Cardiac fibroblast (primary cell): Measurements from ENCODE around the gene LTBP2.

Experiments
- DNase-seq, 2 donors: peaks; one replicate each; pipeline versions ENCODE4 v3.0.0 to v3.0.0-alpha.2; 2010; ENCODE audit warnings: low read depth in 2 of 2
- H3K4me3 ChIP-seq, 2 donors: replicated peaks in 1 of 2; 1 replicate in 1 of 2; 2 replicates in 1 of 2; pipeline ENCODE4 v1.5.1; 2011; ENCODE audit warnings: low read depth in 2 of 2, low read length in 2 of 2, mild to moderate bottlenecking in 2 of 2, moderate library complexity in 1 of 2
- CTCF ChIP-seq: IDR thresholded peaks from one replicate; pipeline ENCODE4 v1.5.1; 2011; ENCODE audit warnings: low read depth, mild to moderate bottlenecking, low read length, inconsistent platforms

The LTBP2 gene

DNA sequence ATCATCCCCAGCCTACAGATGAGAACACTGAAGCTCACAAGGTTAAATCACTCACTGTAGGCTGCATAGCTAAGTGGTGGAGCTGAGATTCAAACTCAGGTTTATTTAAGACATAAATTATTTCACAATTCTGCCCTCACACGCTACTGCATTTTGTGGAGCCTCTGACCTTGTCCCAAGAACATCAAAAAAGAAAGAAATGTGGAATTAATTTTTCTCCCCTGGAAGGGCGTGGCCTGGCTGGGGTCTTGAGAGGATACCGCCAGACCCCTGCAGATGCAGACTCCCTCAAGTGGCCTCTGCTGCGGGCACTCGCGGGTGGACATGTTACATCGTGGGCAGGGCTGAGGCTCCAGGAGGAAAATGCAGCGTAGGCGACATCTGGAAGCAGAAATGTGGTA, 40.6 kb downstream of the LTBP2 start:
- DNase-seq = peak in 1 of 2 donors; percentile 87
- TF ChIP-seq CTCF = no peak
- peak overlapping the region in 1 of 2 donors; percentile 30 for H3K4me3 ChIP-seq

GRCh38 chr14:74570696-74571095, 41.3 kb downstream of the LTBP2 start:
- no peak for DNase-seq
- no peak overlapping the region for H3K4me3 ChIP-seq
- TF ChIP-seq CTCF = no peak

DNA sequence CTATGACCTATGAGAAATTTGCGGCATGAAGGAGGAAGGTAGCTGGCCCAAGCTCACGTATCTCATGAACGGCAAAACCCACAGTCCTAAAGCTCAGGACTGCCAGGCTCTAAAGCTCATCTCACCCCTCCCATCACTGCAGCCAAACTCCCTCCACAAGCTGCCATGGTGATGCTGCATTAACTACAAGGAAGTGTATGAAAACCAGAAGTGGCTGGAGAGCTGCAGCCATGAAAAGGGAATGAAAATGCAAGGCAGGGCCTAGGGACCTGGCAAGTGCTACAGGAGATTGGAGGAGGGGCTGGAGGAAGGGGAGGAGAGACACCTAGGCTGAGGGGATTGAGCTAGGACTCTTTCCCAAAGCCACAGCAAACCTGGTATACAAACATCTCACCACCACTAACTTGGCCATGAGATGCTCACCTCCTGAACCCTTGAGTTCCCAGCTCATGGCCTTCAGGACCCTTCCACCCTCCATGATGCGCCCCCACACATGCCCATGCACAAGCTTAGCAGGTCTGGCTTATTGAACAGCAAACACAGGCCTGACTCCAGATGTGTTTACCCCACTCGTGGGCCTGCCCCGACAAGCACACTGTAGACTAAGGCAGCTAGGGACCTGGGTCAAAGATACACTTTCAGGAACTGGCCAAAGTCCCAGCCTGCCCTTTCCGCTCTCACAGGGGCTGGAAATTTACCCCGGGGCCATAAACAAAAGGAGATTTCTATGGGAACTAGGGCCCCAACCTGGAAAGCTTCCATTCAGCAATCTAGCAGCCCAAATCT, 42.0 kb downstream of the LTBP2 start:
- no peak overlapping the region for H3K4me3 ChIP-seq
- DNase-seq = peak; percentile 38 to 95
- no peak for TF ChIP-seq CTCF

- TF ChIP-seq CTCF = no peak
These were observed 42.6 kb downstream of the LTBP2 start for GRCh38 chr14:74569387-74569786.

GRCh38 chr14:74568911-74569310, 43.1 kb downstream of the LTBP2 start:
- H3K4me3 ChIP-seq = no peak overlapping the region
- no peak for TF ChIP-seq CTCF
- peak; percentile 40 to 67 for DNase-seq

More at GRCh38 chr14:74569387-74569786, 42.6 kb downstream of the LTBP2 start:
- DNase-seq = no peak
- H3K4me3 ChIP-seq = no peak overlapping the region

GRCh38 chr14:74568380-74568649, 43.7 kb downstream of the LTBP2 start:
- no peak overlapping the region for H3K4me3 ChIP-seq
- TF ChIP-seq CTCF = no peak
- no peak for DNase-seq
